PC-9 (cell line): ENCODE data around the gene CDC42.

ENCODE experiments used
- EZH2 ChIP-seq: fragments of 200-600 bp; sonication (generic); IDR thresholded peaks from 2 replicates; pipeline ENCODE4 v1.8.0; 2017; ENCODE audit warnings: antibody characterized with exemption, low read depth
- TF ChIP-seq, protein P1 (sequence below): fragments of 200-600 bp; sonication (generic); conservative IDR thresholded peaks from 2 replicates; pipeline ENCODE4 v1.6.1; 2017; ENCODE audit warnings: mixed run types, antibody characterized with exemption, mild to moderate bottlenecking, moderate library complexity

DNA sequence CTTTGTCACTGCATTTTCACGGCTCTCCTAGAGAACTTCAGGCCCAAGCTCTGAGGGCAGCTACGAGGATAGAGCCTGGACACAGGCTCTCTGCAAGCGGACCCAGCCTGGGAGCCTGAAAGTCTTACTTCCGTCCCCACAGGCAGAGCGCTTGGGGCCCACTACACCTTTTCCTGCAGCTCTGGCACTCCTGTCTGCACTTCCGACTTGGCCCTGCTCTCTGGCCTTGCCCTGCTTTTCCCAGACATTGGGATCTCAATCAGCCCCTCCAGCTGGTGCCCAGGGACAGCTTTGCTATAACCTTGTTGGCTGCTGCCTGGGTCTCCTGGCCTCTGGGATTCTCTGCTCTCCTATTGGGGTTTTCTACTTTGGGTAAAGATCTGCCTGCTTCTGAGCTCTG, 62.8 kb downstream of the CDC42 start:
- TF ChIP-seq, protein P1, sequence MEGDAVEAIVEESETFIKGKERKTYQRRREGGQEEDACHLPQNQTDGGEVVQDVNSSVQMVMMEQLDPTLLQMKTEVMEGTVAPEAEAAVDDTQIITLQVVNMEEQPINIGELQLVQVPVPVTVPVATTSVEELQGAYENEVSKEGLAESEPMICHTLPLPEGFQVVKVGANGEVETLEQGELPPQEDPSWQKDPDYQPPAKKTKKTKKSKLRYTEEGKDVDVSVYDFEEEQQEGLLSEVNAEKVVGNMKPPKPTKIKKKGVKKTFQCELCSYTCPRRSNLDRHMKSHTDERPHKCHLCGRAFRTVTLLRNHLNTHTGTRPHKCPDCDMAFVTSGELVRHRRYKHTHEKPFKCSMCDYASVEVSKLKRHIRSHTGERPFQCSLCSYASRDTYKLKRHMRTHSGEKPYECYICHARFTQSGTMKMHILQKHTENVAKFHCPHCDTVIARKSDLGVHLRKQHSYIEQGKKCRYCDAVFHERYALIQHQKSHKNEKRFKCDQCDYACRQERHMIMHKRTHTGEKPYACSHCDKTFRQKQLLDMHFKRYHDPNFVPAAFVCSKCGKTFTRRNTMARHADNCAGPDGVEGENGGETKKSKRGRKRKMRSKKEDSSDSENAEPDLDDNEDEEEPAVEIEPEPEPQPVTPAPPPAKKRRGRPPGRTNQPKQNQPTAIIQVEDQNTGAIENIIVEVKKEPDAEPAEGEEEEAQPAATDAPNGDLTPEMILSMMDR, result no peak
- no peak for TF ChIP-seq EZH2
